IPS-15b (cell line): ENCODE measurements around the gene ACTN4.

ENCODE experiments used
- H3K27me3 ChIP-seq: one replicate; pipeline ENCODE4 v1.6.1; 2013; ENCODE audit warnings: low read length; ENCODE audit not compliant: control insufficient read depth, insufficient read depth
- H3K36me3 ChIP-seq: one replicate; pipeline ENCODE4 v1.6.1; 2013; ENCODE audit warnings: low read length; ENCODE audit not compliant: control insufficient read depth, insufficient read depth
- H3K4me1 ChIP-seq: one replicate; pipeline ENCODE4 v1.6.1; 2013; ENCODE audit warnings: mild to moderate bottlenecking, low read length; ENCODE audit not compliant: control insufficient read depth, insufficient read depth
- H3K4me3 ChIP-seq: one replicate; pipeline ENCODE4 v1.5.1; 2013; ENCODE audit warnings: low read depth, low read length
- H3K9ac ChIP-seq: one replicate; pipeline ENCODE4 v1.6.1; 2013; ENCODE audit warnings: low read depth, mild to moderate bottlenecking, low read length
- H3K9me3 ChIP-seq: one replicate; pipeline ENCODE4 v1.6.1; 2013; ENCODE audit warnings: mild to moderate bottlenecking, low read length; ENCODE audit not compliant: control insufficient read depth, insufficient read depth

ACTN4 gene

DNA sequence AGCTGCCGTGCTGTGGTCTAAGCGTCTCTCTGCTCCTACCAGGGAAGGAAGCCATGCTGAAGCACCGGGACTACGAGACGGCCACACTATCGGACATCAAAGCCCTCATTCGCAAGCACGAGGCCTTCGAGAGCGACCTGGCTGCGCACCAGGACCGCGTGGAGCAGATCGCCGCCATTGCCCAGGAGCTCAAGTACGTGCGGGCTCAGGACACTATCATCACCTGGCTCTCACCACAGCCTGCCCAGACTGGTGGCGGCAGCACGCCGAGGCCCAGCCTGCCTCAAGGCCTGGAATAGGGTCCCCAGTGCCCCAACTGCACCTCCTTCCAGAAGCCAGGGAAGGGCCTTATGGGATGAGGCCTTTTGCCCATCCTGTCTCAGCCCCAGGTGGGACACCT is 74.0 kb downstream of the ACTN4 start:
- Histone ChIP-seq H3K9ac (no peak overlapping the region), H3K27me3 (no peaks in the 10 kb centered on the region), H3K36me3 (peaks cover 96% of the 10 kb centered on the region), H3K9me3 (no peaks in the 10 kb centered on the region), H3K4me3 (no peak overlapping the region), H3K4me1 (no peaks in the 10 kb centered on the region)

DNA sequence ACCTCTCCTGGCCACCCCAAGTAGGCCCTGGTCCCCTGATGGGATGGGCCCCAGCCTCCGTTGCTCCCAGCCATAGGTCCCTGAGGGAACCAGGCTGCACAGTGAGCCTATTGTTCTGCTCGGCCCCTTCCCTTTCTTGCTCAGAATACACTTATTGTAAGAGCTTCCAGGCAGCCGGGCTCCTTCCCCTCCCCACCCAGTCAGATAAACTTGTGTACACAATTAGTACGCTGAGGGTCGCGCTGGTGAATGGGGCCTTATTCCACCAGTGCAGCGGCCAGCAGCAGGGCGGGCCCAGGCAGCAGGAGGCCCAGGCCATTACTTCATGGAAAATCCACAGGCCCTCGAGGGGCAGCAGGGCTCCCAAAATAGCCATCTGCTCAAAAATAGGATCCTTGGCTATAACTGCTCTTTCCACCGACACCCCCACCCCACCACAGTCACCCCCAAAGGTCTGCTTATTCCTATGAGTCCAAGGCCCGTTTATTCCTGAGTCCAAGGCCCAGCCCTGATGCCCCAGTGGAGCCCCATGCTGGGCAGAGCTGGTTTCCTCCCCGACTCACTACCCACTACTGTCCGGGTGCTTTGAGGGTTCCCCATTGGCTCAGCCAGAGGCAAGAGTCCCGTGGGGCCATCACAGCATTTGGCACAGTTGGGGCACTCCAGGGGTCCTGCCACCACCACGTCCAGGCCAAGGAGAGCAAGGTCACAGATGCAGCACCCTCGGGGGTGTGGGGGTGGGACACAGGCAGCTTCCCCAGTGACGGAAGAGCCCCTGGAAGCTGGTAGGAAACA is 74.7 kb downstream of the ACTN4 start:
- no peaks in the 10 kb centered on the region for H3K27me3 ChIP-seq
- H3K36me3 ChIP-seq = peaks cover 96% of the 10 kb centered on the region
- H3K9ac ChIP-seq = no peak overlapping the region
- H3K4me3 ChIP-seq = no peak overlapping the region
- no peaks in the 10 kb centered on the region for H3K4me1 ChIP-seq
- H3K9me3 ChIP-seq = no peaks in the 10 kb centered on the region

DNA sequence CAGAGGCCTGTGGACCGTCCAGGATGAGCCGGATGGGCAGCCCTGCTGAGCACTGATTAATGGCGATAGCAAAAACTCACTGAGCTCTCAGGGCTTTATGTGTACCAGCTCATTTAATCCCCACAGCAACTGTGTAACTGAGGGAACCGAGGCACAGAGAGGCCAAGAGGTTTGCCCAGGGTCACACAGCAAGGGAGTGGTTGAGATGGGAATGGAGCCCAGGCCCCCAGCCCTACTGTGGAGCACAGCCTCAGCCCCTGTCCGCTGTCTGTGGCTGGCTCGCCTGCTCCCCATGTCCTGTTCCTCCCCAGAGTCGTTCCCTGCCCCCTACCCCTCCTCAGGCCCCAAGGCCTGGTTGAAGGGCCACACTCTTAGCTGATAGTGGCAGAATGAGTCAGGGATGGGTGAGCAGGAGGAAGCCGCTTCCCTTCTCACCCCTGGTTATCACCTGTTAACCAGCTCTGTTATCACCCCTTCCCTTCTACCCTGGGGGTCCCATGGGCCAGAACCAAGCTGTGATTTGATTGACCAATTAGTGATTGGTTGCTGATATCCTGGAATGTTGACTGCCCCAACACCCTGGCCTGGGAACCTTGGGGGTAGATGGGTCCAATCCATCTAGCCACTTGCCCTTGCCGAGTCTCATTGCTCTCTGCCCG is 75.6 kb downstream of the ACTN4 start:
- Histone ChIP-seq H3K4me3 (no peak overlapping the region), H3K36me3 (peaks cover 97% of the 10 kb centered on the region), H3K9me3 (no peaks in the 10 kb centered on the region), H3K27me3 (no peaks in the 10 kb centered on the region), H3K9ac (no peak overlapping the region), H3K4me1 (no peaks in the 10 kb centered on the region)

DNA sequence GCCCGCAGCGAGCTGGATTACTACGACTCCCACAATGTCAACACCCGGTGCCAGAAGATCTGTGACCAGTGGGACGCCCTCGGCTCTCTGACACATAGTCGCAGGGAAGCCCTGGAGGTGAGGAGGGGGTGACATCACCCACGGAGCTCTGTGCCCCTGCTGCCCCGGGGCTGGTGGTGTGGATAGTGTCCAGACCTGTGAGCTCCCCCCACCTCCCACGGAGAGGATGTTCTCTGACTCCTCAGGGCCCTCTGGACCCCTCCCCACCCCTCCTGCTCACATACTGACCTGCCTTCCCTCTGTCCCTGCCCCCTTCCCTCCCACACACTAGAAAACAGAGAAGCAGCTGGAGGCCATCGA is 76.1 kb downstream of the ACTN4 start:
- Histone ChIP-seq H3K36me3 (peaks cover 96% of the 10 kb centered on the region), H3K27me3 (no peaks in the 10 kb centered on the region), H3K4me1 (no peaks in the 10 kb centered on the region), H3K9me3 (no peaks in the 10 kb centered on the region), H3K9ac (no peak overlapping the region), H3K4me3 (no peak overlapping the region)

DNA sequence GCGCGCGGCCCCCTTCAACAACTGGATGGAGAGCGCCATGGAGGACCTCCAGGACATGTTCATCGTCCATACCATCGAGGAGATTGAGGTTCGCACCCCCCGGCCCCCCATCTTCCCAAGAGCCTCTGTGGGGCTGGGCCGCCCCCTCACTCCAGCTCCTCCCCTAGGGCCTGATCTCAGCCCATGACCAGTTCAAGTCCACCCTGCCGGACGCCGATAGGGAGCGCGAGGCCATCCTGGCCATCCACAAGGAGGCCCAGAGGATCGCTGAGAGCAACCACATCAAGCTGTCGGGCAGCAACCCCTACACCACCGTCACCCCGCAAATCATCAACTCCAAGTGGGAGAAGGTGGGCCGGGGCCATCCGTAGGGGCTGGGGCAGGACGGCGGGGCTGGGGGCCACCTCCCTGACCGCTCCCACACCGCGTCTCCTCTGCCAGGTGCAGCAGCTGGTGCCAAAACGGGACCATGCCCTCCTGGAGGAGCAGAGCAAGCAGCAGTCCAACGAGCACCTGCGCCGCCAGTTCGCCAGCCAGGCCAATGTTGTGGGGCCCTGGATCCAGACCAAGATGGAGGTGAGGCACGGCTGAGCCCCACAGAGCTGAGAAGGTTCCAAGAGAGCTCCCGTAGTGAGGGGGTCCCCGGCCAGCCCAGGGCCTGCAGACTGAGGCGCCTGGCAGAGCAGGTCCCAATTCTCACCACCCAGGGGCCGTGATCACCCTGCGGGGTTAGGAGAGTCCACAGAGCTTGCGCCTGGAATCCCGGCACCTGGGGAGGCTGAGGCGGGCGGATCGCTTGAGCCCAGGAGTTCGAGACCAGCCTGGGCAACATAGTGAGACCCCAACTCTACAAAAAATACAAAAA is 76.8 kb downstream of the ACTN4 start:
- no peaks in the 10 kb centered on the region for H3K27me3 ChIP-seq
- H3K4me3 ChIP-seq = no peak overlapping the region
- H3K4me1 ChIP-seq = no peaks in the 10 kb centered on the region
- H3K9me3 ChIP-seq = no peaks in the 10 kb centered on the region
- no peak overlapping the region for H3K9ac ChIP-seq
- H3K36me3 ChIP-seq = peaks cover 96% of the 10 kb centered on the region

DNA sequence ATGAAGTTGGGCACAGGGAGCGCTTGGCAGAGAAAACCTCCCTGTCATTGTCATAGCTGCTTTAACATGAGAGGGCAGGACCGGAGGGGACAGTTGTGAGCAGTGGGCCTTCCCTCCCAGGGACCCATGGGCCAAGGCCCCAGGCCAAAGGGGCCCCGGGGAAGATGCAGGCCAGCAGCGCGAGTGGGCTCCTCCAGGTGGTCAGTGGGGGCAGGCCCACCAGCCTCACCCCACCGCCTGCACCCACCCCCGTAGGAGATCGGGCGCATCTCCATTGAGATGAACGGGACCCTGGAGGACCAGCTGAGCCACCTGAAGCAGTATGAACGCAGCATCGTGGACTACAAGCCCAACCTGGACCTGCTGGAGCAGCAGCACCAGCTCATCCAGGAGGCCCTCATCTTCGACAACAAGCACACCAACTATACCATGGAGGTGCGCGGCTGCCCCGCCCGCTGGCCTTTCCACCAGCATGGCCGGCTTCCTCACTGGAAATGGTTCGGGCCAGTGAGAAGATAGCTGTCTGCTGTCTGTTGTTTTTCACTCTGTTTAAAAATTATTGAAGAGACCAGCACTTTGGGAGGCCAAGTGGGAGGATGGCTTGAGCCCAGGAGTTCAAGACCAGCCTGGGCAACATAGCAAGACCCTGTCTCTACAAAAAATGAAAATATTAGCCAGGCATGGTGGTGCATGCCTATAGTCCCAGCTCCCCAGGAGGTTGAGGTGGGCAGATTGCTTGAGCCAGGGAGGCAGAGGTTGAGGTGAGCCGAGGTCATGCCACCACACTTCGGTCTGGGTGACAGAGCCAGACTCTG is 78.2 kb downstream of the ACTN4 start:
- Histone ChIP-seq H3K4me1 (no peaks in the 10 kb centered on the region), H3K4me3 (no peak overlapping the region), H3K36me3 (peaks cover 85% of the 10 kb centered on the region), H3K9me3 (no peaks in the 10 kb centered on the region), H3K27me3 (no peaks in the 10 kb centered on the region), H3K9ac (no peak overlapping the region)

DNA sequence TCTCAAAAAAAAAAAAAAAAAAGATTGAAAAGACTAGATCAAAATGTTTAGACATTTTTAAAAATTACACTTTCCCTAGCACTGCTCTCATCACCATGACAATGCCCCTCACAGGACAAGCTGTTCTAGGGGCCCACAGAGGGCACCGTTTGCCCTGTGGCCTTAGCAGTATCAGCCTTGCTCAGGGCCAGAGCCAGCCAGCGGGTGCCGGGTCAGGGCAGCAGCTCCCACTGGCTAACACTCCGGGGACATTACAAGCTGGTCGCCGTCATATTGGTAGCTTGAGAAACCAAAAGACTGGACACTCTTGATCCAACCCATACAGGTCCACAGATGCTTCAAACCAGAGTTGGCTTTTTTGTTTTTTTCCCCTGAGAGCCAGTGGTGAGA is 78.8 kb downstream of the ACTN4 start:
- Histone ChIP-seq H3K4me1 (no peaks in the 10 kb centered on the region), H3K9me3 (no peaks in the 10 kb centered on the region), H3K36me3 (peaks cover 81% of the 10 kb centered on the region), H3K9ac (no peak overlapping the region), H3K27me3 (no peaks in the 10 kb centered on the region), H3K4me3 (no peak overlapping the region)

DNA sequence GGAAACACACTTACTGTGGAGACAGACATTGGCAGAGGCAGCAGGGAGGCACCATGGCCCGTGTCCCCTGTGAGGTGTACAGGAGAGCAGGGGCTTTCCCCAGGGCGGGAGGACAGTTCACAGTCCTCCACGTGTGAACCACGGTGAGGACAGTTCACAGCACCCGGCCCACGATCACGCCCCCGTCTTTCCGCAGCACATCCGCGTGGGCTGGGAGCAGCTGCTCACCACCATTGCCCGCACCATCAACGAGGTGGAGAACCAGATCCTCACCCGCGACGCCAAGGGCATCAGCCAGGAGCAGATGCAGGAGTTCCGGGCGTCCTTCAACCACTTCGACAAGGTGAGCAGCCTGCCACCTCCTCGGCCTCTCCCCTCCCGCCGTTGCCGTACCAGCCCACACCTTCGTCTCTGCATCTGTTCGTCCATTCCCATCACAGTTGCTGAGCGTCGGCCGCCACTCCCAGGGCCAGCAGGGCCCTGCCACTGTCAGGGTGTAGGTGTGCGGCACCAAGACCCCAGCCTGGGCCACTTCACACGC is 79.4 kb downstream of the ACTN4 start:
- Histone ChIP-seq H3K9me3 (no peaks in the 10 kb centered on the region), H3K36me3 (peaks cover 75% of the 10 kb centered on the region), H3K4me1 (no peaks in the 10 kb centered on the region), H3K27me3 (no peaks in the 10 kb centered on the region), H3K4me3 (no peak overlapping the region), H3K9ac (no peak overlapping the region)

DNA sequence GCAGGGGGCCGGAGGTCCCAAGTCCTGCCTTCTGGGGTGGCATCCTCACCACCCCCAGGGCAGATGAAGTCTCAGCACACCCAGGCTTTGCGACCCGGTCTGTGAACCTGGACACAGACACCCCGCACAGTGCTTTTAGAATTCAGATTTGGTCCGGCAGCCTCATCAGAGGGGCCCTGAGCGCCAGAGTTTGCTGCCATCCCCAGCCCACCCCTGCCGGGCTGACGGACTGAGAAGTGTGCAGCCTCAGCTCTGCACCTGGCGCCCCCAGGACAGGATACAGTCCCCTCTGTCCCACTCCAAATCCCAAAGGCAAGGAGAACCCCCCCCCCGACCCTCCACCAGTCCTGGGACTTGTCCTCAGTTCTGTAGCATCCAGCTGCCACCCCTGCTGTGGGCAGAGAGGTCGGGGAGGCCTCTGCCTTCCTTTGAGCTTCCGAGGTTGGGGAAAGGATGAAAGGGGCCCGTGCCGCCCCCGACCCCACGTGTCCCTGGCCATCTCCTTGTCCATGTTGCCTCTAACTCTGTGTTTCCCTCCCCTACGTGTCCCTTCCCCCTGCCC is 79.9 kb downstream of the ACTN4 start:
- Histone ChIP-seq H3K9me3 (no peaks in the 10 kb centered on the region), H3K4me3 (no peak overlapping the region), H3K27me3 (no peaks in the 10 kb centered on the region), H3K36me3 (peaks cover 69% of the 10 kb centered on the region), H3K9ac (no peak overlapping the region), H3K4me1 (no peaks in the 10 kb centered on the region)

DNA sequence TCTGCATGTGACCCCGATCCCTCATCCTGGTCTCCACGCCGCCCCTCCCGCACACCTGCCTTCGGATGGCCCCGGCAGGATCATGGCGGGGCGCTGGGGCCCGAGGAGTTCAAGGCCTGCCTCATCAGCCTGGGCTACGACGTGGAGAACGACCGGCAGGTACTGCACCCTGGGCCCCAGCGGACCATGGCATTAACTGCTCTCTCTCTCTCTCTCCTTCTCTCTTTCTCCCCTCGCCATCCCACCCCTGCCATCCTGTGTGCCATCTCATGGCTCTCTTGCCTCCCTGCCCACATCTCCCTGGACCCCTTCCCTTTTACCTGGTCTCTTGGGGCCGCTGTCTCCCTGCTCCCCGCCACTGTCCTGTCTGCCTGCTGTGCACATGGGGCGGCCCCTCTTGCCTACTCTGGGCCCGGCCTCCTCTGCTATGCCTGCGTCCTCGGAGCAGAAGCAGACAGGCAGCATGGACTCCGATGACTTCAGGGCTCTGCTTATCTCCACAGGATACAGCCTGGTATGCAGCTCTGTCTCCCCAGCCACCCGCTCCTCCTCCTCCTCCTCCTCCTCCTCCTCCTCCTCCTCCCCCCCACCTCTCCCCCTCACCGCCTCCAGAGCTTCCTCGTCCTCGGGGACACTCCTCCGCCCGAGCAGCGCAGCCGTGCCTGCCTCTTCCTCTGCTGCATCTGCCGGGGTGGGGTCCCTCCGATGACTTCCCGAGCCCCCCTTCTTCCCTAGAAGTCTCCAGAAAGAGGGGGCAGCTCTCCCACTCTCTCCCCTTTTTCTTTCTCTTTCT is 80.6 kb downstream of the ACTN4 start:
- Histone ChIP-seq H3K4me3 (no peak overlapping the region), H3K9me3 (no peaks in the 10 kb centered on the region), H3K36me3 (peaks cover 63% of the 10 kb centered on the region), H3K4me1 (no peaks in the 10 kb centered on the region), H3K9ac (no peak overlapping the region), H3K27me3 (no peaks in the 10 kb centered on the region)
